ENCODE measurements around the gene OR8D1. TPM values are rescaled to one million over a fixed set of nuclear protein-coding genes. Genes with fewer than 3 reads are reported as not detected.
"Not testable (repeated sequence)": the region's sequence is repeated elsewhere in the genome, so short reads cannot be mapped to it uniquely, and the experiment has no call there.

OR8D1 gene
- total RNA-seq, 1 donor from 2014 or later = 0.10 TPM

DNA sequence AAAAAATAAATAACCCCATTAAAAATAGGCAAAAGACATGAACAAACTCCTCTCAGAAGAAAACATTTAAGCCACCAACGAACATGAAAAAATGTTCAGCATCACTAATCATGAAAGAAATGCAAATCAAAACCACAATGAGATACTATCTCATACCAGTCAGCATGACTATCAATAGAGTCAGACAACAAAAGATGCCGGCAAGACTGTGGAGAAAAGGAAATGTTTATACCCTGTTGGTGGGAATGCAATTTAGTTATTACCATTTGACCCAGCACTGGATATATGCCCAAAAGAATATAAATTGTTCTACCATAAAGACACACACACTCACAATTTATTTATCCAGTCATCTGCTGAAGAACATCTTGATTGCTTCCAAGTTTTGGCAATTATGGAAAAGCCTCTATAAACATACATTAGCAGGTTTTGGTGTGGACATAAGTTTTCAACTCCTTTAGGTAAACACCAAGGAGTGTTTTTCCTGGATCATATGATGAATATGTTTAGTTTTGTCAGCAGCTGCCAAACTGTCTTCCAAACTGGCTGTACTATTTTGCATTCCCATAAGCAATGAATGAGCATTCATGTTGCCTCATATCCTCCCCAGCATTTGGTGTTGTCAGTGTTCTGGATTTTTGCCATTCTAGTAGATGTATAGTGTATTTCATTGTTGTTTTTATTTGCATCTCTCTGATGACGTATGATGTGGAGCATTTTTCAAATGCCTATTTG lies 28.0 kb downstream of the OR8D1 start:
- peak; percentile 21 for DNase-seq

DNA sequence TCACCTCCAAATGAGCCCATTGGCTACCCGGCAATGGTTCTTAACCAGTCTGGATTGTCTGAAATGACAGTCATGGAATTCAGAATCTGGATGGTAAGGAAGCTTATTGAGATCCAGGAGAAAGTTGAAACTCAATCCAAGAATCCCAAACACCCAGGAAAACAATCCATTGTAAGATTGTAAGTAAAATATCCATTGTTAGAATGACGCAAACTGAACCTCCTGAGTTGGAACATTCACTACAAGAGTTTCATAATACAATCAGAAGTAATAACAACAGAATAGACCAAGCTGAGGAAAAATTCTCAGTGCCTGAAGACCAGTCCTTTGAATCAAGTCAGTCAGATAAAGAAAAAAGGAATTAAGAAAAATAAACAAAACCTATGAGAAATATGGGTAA lies 35.5 kb downstream of the OR8D1 start:
- no peak for DNase-seq

DNA sequence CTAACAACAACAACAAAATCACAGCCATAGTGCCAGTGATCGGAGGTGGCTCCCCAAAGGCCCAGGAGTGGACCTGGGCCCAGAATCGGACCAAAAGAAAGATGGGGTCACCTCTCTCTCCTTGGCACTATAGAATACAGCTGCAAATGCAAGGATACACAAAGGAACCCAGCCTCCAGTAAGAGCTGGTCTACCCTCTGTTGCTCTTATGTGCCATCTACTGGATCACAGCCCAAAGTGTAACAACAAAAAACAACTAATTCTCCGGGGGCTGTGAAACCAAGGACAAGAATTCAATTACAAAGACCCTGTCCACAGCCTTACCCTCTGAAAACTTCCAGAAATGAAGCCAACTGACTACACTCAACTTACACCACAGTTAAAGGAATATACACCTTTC lies 35.9 kb downstream of the OR8D1 start:
- DNase-seq = no peak

DNA sequence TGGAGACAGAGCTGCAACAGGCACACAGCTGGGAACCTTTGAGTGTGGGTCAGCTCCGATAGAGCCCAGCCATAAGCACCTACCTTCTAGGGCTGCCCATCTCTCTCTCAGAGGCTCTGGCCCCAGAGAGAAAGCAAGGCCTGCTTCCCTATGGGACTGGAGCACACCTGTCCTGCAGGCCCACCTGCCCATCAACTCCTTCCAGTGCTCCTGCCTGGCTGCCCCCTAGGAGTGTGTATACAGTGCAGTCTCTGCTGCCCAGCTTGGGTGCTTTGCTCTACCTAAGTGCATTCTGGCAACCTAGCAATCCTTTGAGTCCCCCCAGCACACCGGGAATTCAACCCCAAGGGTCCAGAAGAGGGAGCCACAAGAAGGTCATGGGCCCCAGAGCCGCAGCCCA lies 36.5 kb downstream of the OR8D1 start:
- DNase-seq = no peak

DNA sequence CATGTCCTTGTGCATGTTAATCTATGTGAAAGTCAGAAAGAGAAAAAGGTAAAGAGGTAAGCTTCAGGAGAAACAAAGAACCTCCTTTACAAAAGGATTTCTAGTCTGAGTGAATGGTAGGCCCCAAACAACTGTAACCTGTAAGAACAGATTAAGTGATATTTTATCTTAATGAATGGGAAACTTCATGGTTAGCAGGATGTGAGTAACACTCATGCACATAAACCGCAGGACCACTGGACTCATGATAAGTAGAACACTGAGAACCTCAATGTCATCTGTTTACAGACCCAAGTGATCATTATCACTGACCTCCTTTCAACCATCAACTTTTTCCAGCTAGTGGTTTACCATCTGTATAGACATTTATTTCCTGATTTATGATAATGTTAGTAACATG lies 37.7 kb downstream of the OR8D1 start:
- no peak for DNase-seq

DNA sequence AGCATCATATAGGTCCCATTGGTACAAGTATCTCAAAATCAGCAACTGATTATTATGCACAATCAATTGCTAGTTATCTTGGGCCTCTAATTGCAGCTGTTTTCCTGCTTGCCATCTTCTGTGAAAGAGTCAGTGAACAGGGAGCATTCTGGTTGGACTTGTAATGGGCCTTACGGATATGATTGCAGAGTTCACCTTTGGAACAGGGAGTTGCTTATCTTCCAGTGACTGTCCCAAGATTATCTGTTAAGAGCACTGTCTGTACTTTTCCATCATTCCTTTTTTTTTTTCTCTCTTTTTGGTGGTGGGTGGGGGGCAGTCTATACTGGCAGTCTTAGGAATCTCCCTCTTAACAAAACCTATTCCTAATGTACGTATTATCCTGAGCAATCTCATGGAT lies 39.7 kb downstream of the OR8D1 start:
- no peak for DNase-seq

DNA sequence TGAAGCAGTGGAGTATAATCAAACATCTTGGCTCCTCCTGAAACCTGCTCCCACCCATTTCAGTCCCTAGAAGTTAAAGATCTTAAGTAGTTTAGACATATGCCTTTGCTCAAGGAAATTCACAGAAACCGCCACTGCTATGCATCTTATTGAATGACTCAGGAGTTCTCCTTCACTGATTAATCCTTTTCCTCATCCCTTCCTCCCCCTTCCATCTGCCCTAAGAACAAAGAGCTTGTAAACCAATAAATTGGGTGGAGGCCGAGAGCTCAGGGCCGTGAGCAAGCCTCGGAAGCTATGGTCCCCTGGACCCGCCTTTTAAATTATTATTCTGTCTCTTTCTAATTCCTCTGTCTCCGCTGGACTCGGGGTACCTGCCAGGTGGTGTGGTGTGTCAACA lies 42.9 kb downstream of the OR8D1 start:
- not testable (repeated sequence) for DNase-seq

DNA sequence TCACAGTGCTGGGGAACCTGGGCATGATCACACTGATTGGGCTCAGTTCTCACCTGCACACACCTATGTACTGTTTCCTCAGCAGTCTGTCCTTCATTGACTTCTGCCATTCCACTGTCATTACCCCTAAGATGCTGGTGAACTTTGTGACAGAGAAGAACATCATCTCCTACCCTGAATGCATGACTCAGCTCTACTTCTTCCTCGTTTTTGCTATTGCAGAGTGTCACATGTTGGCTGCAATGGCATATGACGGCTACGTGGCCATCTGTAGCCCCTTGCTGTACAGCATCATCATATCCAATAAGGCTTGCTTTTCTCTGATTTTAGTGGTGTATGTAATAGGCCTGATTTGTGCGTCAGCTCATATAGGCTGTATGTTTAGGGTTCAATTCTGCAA lies 48.7 kb downstream of the OR8D1 start:
- not testable (repeated sequence) for DNase-seq

DNA sequence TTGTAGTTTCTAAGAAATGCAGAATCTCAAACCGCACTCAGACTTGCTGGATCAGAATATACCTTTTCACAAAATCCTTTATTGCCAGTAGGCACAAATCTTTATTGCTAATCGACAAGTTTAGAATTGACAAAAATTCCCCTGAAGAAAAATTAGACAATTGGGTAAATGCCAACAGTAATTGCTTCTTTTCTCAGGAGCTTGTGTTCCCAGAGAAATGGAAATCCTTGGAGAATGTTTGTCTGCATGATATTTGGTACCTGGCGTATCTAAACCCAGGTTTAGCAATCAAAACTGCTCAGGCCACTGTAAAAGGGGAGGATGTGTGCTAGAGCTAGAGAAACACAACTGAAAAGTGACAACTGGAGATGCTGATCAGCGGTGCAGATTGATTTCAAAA lies 57.7 kb downstream of the OR8D1 start, which contains the start of gene OR8G5:
TSS of gene OR8G5 (plus strand) at position 301 of the 400 bp plus-strand sequence. CDS start 8,556 bp downstream, outside the sequence.
- no peak for DNase-seq

Other genes with a start within 250 kb of the OR8D1 start
- gene VWA5A, start 198.5 kb downstream of the OR8D1 start, total RNA-seq = 110 TPM
- gene OR10D3, start 130.6 kb downstream of the OR8D1 start, total RNA-seq = 0.31 TPM
- gene OR8G1, start 72.9 kb downstream of the OR8D1 start, total RNA-seq = not detected
- gene OR8G5, start 57.6 kb downstream of the OR8D1 start, total RNA-seq = not detected
- gene OR8D2, start 6.2 kb upstream of the OR8D1 start, total RNA-seq = not detected
- not detected for gene OR8B2, start 70.5 kb upstream of the OR8D1 start, total RNA-seq
- not detected for gene OR8B3, start 85.1 kb upstream of the OR8D1 start, total RNA-seq
- not detected for gene OR8B4, start 110.9 kb upstream of the OR8D1 start, total RNA-seq
- gene OR8B8, start 131.7 kb upstream of the OR8D1 start, total RNA-seq = not detected
- gene OR8B12, start 229.7 kb upstream of the OR8D1 start, total RNA-seq = not detected